Lower lobe of right lung (tissue), 2 donors: ENCODE results near the gene GDF15. TPM values are rescaled to one million over a fixed set of nuclear protein-coding genes. Genes with fewer than 3 reads are reported as not detected.
A peak's percentile ranks its signal among the peaks of the same experiment; 100 is the strongest.

Experiments used
- ATAC-seq, 2 donors: fragments of 200-7000 bp; cut with Tn5 transposase; one replicate each; pipeline ENCODE4 v1.9.1; 2020 to 2022; ENCODE audit warnings: mild to moderate bottlenecking in 2 of 2, moderate library complexity in 2 of 2
- DNase-seq: peaks from one replicate; pipeline ENCODE4 v3.0.0-alpha.2; 2020
- H3K27ac ChIP-seq: fragments of 200-600 bp; one replicate; pipeline ENCODE4 v1.8.0; 2022
- H3K27me3 ChIP-seq: fragments of 200-600 bp; one replicate; pipeline ENCODE4 v1.8.0; 2022; ENCODE audit warnings: low read depth
- H3K36me3 ChIP-seq: fragments of 200-600 bp; one replicate; pipeline ENCODE4 v1.8.0; 2022; ENCODE audit warnings: mild to moderate bottlenecking
- H3K4me1 ChIP-seq: fragments of 200-600 bp; one replicate; pipeline ENCODE4 v1.8.0; 2022
- H3K4me3 ChIP-seq: fragments of 200-600 bp; one replicate; pipeline ENCODE4 v1.8.0; 2022; ENCODE audit warnings: mild to moderate bottlenecking
- H3K9me3 ChIP-seq: fragments of 200-600 bp; one replicate; pipeline ENCODE4 v1.8.0; 2022
- intact Hi-C: fragments of 100-400 bp; cut with DNase I; formaldehyde crosslinking; loops from one replicate; pipeline ENCODE4 v1.11.0; 2022
- long read RNA-seq: library from polyadenylated mRNA; unstranded; transcript quantifications from one replicate; pipeline ENCODE4 v2.0.0, GENCODE V29; 2021
- total RNA-seq: library from RNA; stranded (reverse); fragmentation: NEBNext Ultra II Directional; extraction: Animal tissue kit (Norgen Biotek cat#: 25700); gene quantifications from one replicate; pipeline ENCODE4 v1.2.1, GENCODE V29; 2021
- TF ChIP-seq, protein P1 (sequence below): fragments of 200-600 bp; IDR thresholded peaks from one replicate; pipeline ENCODE4 v1.8.0; 2022; ENCODE audit warnings: antibody characterized with exemption, mild to moderate bottlenecking
- donor health status: DM: no; HTN: yes; CAD: no; lungs with severe emphysema.

GDF15 gene, protein sequence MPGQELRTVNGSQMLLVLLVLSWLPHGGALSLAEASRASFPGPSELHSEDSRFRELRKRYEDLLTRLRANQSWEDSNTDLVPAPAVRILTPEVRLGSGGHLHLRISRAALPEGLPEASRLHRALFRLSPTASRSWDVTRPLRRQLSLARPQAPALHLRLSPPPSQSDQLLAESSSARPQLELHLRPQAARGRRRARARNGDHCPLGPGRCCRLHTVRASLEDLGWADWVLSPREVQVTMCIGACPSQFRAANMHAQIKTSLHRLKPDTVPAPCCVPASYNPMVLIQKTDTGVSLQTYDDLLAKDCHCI
- 21.2 TPM for total RNA-seq
- long read RNA-seq, transcript GDF15-201 (2 exons, 1,200 nt) = major isoform, 9 of 16 reads
- long read RNA-seq, partial matches to known transcripts = 0 of 16 reads
- long read RNA-seq, other reads (novel, unspliced or antisense) = 5 of 16 reads

DNA sequence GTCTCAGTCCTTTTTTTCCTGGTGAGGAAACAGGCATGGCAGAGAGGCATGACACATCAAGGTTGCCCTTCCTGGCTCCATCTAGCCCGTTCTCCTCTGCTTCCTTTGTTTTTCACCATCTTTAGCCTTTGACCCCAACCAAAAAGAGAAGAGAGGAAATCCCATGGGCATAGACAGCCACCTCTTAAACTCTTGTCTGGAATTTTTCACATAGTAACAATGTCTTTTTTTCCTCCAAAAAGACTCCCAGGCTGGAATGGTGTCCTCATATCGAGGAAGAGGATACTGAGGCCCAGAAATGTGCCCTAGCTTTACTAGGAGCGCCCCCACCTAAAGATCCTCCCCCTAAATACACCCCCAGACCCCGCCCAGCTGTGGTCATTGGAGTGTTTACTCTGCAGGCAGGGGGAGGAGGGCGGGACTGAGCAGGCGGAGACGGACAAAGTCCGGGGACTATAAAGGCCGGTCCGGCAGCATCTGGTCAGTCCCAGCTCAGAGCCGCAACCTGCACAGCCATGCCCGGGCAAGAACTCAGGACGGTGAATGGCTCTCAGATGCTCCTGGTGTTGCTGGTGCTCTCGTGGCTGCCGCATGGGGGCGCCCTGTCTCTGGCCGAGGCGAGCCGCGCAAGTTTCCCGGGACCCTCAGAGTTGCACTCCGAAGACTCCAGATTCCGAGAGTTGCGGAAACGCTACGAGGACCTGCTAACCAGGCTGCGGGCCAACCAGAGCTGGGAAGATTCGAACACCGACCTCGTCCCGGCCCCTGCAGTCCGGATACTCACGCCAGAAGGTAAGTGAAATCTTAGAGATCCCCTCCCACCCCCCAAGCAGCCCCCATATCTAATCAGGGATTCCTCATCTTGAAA is at the start of gene GDF15:
TSS of gene GDF15 (plus strand) at position 484 of the 868 bp plus-strand sequence. CDS start at position 516, 32 bp downstream.
- H3K4me3 ChIP-seq = peak within 1 kb of the TSS; percentile 53
- peak; percentile 88 for DNase-seq
- H3K4me1 ChIP-seq = peaks cover 48% of the 10 kb centered on the region
- H3K27ac ChIP-seq = peak within 1 kb of the TSS; percentile 55
- peaks cover 7% of the 10 kb centered on the region for H3K36me3 ChIP-seq
- TF ChIP-seq, protein P1, sequence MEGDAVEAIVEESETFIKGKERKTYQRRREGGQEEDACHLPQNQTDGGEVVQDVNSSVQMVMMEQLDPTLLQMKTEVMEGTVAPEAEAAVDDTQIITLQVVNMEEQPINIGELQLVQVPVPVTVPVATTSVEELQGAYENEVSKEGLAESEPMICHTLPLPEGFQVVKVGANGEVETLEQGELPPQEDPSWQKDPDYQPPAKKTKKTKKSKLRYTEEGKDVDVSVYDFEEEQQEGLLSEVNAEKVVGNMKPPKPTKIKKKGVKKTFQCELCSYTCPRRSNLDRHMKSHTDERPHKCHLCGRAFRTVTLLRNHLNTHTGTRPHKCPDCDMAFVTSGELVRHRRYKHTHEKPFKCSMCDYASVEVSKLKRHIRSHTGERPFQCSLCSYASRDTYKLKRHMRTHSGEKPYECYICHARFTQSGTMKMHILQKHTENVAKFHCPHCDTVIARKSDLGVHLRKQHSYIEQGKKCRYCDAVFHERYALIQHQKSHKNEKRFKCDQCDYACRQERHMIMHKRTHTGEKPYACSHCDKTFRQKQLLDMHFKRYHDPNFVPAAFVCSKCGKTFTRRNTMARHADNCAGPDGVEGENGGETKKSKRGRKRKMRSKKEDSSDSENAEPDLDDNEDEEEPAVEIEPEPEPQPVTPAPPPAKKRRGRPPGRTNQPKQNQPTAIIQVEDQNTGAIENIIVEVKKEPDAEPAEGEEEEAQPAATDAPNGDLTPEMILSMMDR = peak; percentile 65
- H3K27me3 ChIP-seq = no peaks in the 10 kb centered on the region
- no peaks in the 10 kb centered on the region for H3K9me3 ChIP-seq
- intact Hi-C loops = no loop called here
- ATAC-seq = peak; percentile 70 to 87

DNA sequence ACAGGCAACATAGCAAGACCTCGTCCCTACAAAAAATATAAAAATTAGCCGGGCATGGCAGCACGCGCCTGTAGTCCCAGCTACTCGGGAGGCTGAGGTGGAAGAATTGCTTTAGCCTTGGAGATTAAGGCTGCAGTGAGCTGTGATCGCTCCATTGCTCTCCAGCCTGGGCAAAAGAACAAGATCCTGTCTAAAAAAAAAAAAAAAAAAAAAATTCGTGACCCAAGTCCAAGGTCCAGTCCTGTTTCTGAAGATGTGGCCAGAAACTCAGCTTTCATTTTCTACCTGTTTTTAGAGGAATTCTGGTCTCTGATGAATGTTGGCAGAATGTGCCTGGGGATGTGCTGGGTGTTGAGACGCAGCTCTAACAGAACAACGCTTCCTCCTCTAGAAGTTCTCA is 47.4 kb upstream of the GDF15 start:
- DNase-seq (no peak), ATAC-seq (no peak)
- no peak overlapping the region for H3K27ac ChIP-seq
- TF ChIP-seq, protein P1 = no peak
- H3K27me3 ChIP-seq = no peaks in the 10 kb centered on the region
- H3K4me3 ChIP-seq = no peak overlapping the region
- H3K4me1 ChIP-seq = peaks cover 15% of the 10 kb centered on the region
- peaks cover 10% of the 10 kb centered on the region for H3K36me3 ChIP-seq
- intact Hi-C loops = no loop called here
- no peaks in the 10 kb centered on the region for H3K9me3 ChIP-seq

DNA sequence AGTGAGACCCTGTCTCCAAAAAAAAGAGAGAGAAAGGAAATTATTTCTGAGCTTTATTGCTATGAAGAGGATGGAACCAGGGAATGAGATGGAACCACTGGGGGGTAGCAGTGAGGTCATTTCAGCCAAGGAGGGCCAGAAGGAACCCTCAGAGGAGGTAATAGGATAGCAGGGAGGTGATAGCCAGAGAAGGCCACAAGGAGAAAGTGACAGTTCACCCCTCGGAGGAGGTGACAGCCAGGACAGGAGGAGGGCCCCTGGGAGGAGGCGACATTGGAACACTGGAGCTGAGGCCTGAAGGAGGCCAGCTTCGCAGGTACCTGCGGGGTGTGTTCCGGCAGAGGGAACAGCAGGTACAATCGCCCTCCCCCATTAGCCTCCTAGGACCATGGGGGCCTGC is 46.2 kb upstream of the GDF15 start:
- peak overlapping the region; percentile 96 for H3K4me3 ChIP-seq
- TF ChIP-seq, protein P1 = no peak
- H3K27me3 ChIP-seq = no peaks in the 10 kb centered on the region
- ATAC-seq = peak in 1 of 2 donors; percentile 3
- intact Hi-C loops = loop anchor here (10.0 kb wide), 1 partner anchor 55 kb away; the partner anchor contains the start of gene LRRC25
- peaks cover 15% of the 10 kb centered on the region for H3K4me1 ChIP-seq
- H3K9me3 ChIP-seq = no peaks in the 10 kb centered on the region
- H3K36me3 ChIP-seq = peaks cover 16% of the 10 kb centered on the region
- peak overlapping the region; percentile 79 for H3K27ac ChIP-seq
- DNase-seq = no peak

DNA sequence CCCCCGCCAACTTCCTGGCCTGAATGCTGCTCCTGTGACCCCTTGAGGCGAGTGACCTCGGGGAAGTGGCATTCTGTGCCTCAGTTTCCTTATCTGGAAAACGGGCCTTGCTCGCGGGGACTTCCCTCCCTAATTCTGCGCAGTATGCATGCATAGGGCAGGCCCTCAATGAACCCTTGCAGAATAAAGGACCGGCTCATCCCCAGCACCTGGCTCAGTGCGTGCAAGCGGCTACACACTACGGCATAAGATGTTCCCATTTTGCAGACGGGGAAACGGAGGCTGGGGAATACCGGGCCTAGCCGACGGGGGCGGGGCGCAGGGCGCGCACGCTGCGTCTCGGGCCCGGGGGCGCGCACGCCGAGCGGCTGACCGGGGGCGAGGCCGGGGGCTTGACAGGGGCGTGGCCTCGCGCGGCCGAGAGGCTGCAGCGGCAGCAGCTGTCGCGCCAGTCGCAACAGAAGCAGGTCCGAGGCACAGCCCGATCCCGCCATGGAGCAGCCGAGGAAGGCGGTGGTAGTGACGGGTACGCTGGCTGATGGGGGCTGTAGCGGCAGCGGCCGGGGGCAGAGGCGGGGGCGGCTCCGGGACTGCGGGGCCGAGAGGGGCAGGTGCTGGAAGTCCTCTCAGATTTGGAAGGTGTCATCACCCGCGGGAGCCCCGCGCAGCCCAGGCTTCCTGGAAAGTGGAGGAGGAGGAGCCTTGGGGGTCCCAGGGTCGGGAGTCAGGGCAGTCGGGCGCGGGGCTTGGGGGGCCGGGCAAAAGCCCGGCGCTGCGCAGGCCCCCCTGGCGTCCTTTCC is 45.6 kb upstream of the GDF15 start, which contains the start of gene PGPEP1:
TSS of gene PGPEP1 (plus strand) at position 409 of the 800 bp plus-strand sequence. CDS start at position 493, 84 bp downstream.
- Histone ChIP-seq H3K9me3 (no peaks in the 10 kb centered on the region), H3K36me3 (peaks cover 16% of the 10 kb centered on the region), H3K27ac (peak within 1 kb of the TSS; percentile 79), H3K4me1 (peaks cover 15% of the 10 kb centered on the region), H3K27me3 (no peaks in the 10 kb centered on the region), H3K4me3 (peak within 1 kb of the TSS; percentile 96)
- peak; percentile 85 for DNase-seq
- TF ChIP-seq, protein P1 = no peak
- intact Hi-C loops = loop anchor here (10.0 kb wide), 1 partner anchor 54 kb away; the partner anchor contains the start of gene LRRC25
- peak; percentile 93 to 94 for ATAC-seq
